GM19468 (cell line): Measurements from ENCODE around the gene BST2.
"Not testable (repeated sequence)": the region's sequence is repeated elsewhere in the genome, so short reads cannot be mapped to it uniquely, and the experiment has no call there.

Experiments used
- ATAC-seq: cut with Tn5 transposase; IDR thresholded peaks from one replicate; pipeline ENCODE4 v1.9.1; 2021; ENCODE audit warnings: mild to moderate bottlenecking, moderate library complexity, moderate number of reproducible peaks; ENCODE audit not compliant: unreplicated experiment; ENCODE audit errors: extremely low read depth

BST2 gene

GRCh38 chr19:17390665-17391370 lies 14.6 kb downstream of the BST2 start:
- peak; percentile 63 for ATAC-seq

GRCh38 chr19:17389957-17390664 lies 15.3 kb downstream of the BST2 start:
- no peak for ATAC-seq

- no peak for ATAC-seq
Observed at GRCh38 chr19:17389288-17389687, 16.1 kb downstream of the BST2 start.

GRCh38 chr19:17385878-17386611 lies 19.4 kb downstream of the BST2 start:
- ATAC-seq: no peak

GRCh38 chr19:17380426-17381138 lies 24.8 kb downstream of the BST2 start:
- ATAC-seq: no peak

GRCh38 chr19:17379221-17379631 lies 26.2 kb downstream of the BST2 start:
- no peak for ATAC-seq

- no peak for ATAC-seq
Observed at GRCh38 chr19:17378271-17378670, 27.2 kb downstream of the BST2 start.

GRCh38 chr19:17376935-17377600 lies 28.4 kb downstream of the BST2 start, which contains the start of gene PLVAP:
Gene PLVAP, minus strand, starts transcription at chr19:17377342. Its CDS starts 54 bp downstream, at chr19:17377288.
- no peak for ATAC-seq

GRCh38 chr19:17370026-17370587 lies 35.3 kb downstream of the BST2 start:
- peak; percentile 50 for ATAC-seq

- no peak for ATAC-seq
Observed at GRCh38 chr19:17365361-17365760, 40.1 kb downstream of the BST2 start.

- not testable (repeated sequence) for ATAC-seq
Observed at GRCh38 chr19:17363852-17364605, 41.4 kb downstream of the BST2 start.

- no peak for ATAC-seq
Observed at GRCh38 chr19:17359905-17360800, 45.3 kb downstream of the BST2 start.

- ATAC-seq: no peak
Observed at GRCh38 chr19:17358395-17358794, 47.0 kb downstream of the BST2 start.

GRCh38 chr19:17357724-17358123 lies 47.7 kb downstream of the BST2 start:
- no peak for ATAC-seq

GRCh38 chr19:17357078-17357666 lies 48.3 kb downstream of the BST2 start:
- ATAC-seq: no peak

GRCh38 chr19:17353386-17353785 lies 52.0 kb downstream of the BST2 start:
- ATAC-seq: no peak
